Measurements from ENCODE around the gene SSNA1.
"Not testable (repeated sequence)": the region's sequence is repeated elsewhere in the genome, so short reads cannot be mapped to it uniquely, and the experiment has no call there.

SSNA1 gene

DNA sequence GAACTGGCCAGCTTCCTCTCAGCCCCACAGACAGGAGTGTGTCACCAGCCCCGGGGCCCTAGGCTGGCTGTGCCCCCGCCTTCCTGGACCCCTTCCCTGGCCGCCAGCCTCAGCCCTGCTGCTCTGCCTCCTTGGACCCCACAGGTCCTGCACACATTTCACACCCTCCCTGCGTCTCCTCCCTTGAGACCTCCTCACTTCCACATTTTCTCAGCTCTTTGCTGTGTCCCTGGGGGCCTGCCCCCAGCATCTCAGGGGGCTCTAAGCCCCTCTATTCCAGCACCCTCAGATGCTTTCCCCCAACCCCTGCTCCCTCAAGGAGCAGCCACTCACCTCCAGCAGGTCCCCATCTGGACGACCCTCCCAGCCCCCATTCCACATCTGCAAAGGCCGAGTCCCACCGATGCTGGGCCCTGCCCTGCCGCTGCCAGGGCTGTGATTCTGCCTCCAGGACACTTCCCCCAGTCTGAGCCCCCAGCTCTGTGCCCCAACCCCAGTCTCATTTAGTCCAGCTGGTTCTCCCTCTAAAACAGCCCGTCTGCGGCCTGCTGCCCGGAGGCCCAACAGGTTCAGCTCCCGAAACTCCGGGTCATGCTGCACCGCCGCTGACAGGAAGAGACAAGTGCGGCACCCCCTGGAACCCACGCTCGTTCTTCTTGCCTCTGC, 46.4 kb downstream of the SSNA1 start:
- no peak for DNase-seq

DNA sequence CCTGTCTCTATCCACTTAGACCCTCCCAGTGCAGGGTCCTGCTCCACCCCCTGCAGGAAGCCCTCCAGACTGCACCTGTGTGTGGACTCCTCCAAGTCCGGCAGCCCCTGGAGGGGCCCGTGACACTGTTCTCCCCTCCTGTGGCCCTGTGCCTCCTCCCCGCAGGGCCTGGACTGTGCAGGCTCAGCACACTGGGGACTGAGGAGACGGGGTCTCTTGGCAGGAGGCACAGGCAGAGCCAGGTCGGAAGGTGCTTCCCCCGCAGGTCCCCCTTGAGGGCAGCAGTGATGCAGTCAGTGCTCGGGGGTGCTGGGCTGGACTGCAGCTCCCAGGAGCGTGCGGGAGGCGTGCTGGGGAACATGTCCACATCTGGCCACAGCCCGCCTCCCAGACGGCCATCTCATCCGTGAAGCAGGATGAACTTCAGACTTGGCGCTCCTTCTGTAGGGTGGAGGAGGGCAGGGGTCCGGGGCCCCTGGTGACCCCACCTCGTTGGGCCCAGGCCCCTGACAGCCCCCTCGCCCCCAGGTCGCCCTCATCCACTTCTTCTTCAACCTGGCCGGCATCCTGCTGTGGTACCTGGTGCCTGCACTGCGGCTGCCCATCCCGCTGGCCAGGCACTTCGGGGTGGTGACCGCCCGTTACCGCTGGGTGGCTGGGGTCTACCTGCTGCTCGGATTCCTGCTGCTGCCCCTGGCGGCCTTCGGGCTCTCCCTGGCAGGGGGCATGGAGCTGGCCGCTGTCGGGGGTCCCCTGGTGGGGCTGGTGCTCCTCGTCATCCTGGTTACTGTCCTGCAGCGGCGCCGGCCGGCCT, 47.2 kb downstream of the SSNA1 start:
- DNase-seq: peak; percentile 34

- DNase-seq: peak; percentile 95
Measured at GRCh38 chr9:137236238-137236935, 47.9 kb downstream of the SSNA1 start.

DNA sequence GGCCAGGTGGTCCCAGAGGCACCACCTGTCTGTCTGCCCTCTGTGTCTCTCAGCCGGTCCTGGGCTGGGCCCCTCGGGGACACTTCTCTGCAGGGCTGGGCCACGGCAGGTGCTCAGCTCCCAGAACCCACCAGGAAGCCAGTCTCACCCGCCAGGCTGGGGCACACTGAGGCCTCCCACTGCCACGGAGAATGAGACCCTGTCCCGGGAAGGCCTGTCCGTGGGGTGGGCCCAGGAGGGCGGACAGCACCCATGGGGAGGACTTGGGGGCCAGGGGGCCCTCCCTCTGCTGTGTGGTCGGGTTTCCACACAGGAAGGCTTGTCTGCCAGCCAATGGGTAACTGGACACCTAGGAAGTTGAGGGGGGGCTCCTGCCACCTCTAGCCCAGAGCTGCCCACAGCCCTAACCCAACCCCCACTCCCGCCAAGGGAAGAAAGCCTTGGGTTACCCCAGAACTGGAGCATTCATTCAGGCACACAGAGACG, 48.5 kb downstream of the SSNA1 start:
- no peak for DNase-seq

GRCh38 chr9:137237759-137238726, 49.6 kb downstream of the SSNA1 start:
- DNase-seq: peak; percentile 48

DNA sequence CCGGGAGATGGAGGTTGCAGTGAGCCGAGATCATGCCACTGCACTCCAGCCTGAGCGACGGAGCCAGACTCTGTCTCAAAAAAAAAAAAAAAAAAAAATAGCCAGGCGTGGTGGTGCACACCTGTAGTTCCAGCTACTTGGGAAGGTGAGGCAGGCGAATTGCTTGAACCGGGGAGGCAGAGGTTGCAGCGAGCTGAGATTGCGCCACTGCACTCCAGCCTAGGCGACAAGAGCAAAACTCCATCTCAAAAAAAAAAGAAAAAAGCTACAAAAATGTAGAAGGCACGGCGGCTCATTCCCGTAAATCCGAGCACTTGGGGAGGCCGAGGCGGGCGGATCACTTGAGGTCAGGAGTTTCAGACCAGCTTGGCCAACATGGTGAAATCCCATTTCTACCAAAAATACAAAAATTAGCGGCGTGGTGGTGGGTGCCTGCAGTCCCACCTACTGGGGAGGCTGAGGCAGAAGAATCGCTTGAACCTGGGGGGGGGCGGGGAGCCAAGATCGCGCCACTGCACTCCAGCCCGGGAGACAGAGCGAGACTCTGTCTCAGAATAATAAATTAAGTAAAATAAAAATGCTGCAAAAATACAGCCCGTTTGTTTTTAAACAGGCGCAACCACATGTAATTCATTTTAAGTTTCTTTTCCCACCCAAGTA, 51.2 kb downstream of the SSNA1 start:
- not testable (repeated sequence) for DNase-seq
